Suprapubic skin (tissue), 4 donors: Measurements from ENCODE around the gene FPGT. TPM values are rescaled to one million over a fixed set of nuclear protein-coding genes. Genes with fewer than 3 reads are reported as not detected.

Experiments used
- total RNA-seq, 4 donors: library from RNA; depleted of rRNA; stranded (reverse); fragments of >200 nt; gene quantifications; one replicate each; pipeline ENCODE4 v1.1.0, GENCODE V29; 2016

Gene FPGT
- total RNA-seq, 4 donors from 2014 or later, result 9.5 to 20.0 (median 12.4) TPM

Other genes starting within 250 kb of the FPGT start
- gene LRRIQ3, start 66 bp upstream of the FPGT start, total RNA-seq, result under 1 TPM in 2 of 4 donors, not detected in 2; 0.38 to 0.59 TPM
- gene TNNI3K, start 37.1 kb downstream of the FPGT start, total RNA-seq, result 1 to 10 TPM in 2 of 4 donors, under 1 TPM in 1, not detected in 1; 0.76 to 3.2 (median 1.1) TPM